HUES48 (cell line): Measurements from ENCODE around the gene CDKN1C.

Source experiments
- H3K27ac ChIP-seq: one replicate; pipeline ENCODE4 v1.7.0; 2013; ENCODE audit warnings: low read depth, low read length, inconsistent platforms
- H3K27me3 ChIP-seq: 2 replicates; pipeline ENCODE4 v1.6.1; 2013; ENCODE audit warnings: mild to moderate bottlenecking, low read length; ENCODE audit not compliant: control insufficient read depth, insufficient read depth
- H3K36me3 ChIP-seq: 2 replicates; pipeline ENCODE4 v1.6.1; 2013; ENCODE audit warnings: low read length; ENCODE audit not compliant: control insufficient read depth, insufficient read depth
- H3K4me1 ChIP-seq: 2 replicates; pipeline ENCODE4 v1.6.1; 2013; ENCODE audit warnings: mild to moderate bottlenecking, low read length; ENCODE audit not compliant: control insufficient read depth, insufficient read depth
- H3K4me3 ChIP-seq: 2 replicates; pipeline ENCODE4 v1.5.1; 2013; ENCODE audit warnings: mild to moderate bottlenecking, low read depth, low read length
- H3K9ac ChIP-seq: 2 replicates; pipeline ENCODE4 v1.6.1; 2013; ENCODE audit warnings: mild to moderate bottlenecking, low read depth, low read length, moderate library complexity
- H3K9me3 ChIP-seq: 2 replicates; pipeline ENCODE4 v1.6.1; 2013; ENCODE audit warnings: low read length; ENCODE audit not compliant: control insufficient read depth, insufficient read depth

CDKN1C gene

GRCh38 chr11:2903672-2904011, 18.1 kb upstream of the CDKN1C start:
- H3K4me1 ChIP-seq, result peaks cover 13% of the 10 kb centered on the region

GRCh38 chr11:2902784-2903671, 17.5 kb upstream of the CDKN1C start:
- Histone ChIP-seq H3K27me3 (peaks cover 15% of the 10 kb centered on the region), H3K9ac (no peak overlapping the region)

More at GRCh38 chr11:2903672-2904011, 18.1 kb upstream of the CDKN1C start:
- Histone ChIP-seq H3K27ac (no peak overlapping the region), H3K36me3 (no peaks in the 10 kb centered on the region), H3K9me3 (no peaks in the 10 kb centered on the region), H3K4me3 (no peak overlapping the region), H3K9ac (no peak overlapping the region), H3K27me3 (peaks cover 15% of the 10 kb centered on the region)

GRCh38 chr11:2901854-2902783, 16.5 kb upstream of the CDKN1C start:
- Histone ChIP-seq H3K4me1 (peaks cover 13% of the 10 kb centered on the region), H3K27ac (peak overlapping the region; percentile 22), H3K36me3 (no peaks in the 10 kb centered on the region), H3K9ac (no peak overlapping the region), H3K4me3 (peak overlapping the region; percentile 66), H3K27me3 (peaks cover 15% of the 10 kb centered on the region), H3K9me3 (no peaks in the 10 kb centered on the region)

More at GRCh38 chr11:2902784-2903671, 17.5 kb upstream of the CDKN1C start:
- Histone ChIP-seq H3K4me3 (peak overlapping the region; percentile 66; the same call in 1 of the 2 replicates), H3K9me3 (no peaks in the 10 kb centered on the region), H3K27ac (peak overlapping the region; percentile 22), H3K4me1 (peaks cover 13% of the 10 kb centered on the region), H3K36me3 (no peaks in the 10 kb centered on the region)

- Histone ChIP-seq H3K4me3 (peak overlapping the region; percentile 60), H3K9ac (no peak overlapping the region), H3K9me3 (no peaks in the 10 kb centered on the region), H3K27ac (no peak overlapping the region), H3K36me3 (no peaks in the 10 kb centered on the region), H3K27me3 (peaks cover 15% of the 10 kb centered on the region), H3K4me1 (peaks cover 13% of the 10 kb centered on the region)
Observed at GRCh38 chr11:2901196-2901796, 15.7 kb upstream of the CDKN1C start.

GRCh38 chr11:2899080-2899783, 13.7 kb upstream of the CDKN1C start:
- Histone ChIP-seq H3K36me3 (no peaks in the 10 kb centered on the region), H3K4me3 (no peak overlapping the region), H3K9me3 (no peaks in the 10 kb centered on the region), H3K27me3 (peaks cover 15% of the 10 kb centered on the region), H3K9ac (no peak overlapping the region), H3K27ac (no peak overlapping the region), H3K4me1 (peaks cover 13% of the 10 kb centered on the region)

GRCh38 chr11:2898366-2899079, 12.9 kb upstream of the CDKN1C start:
- no peaks in the 10 kb centered on the region for H3K36me3 ChIP-seq
- H3K27me3 ChIP-seq, result peaks cover 15% of the 10 kb centered on the region
- H3K27ac ChIP-seq, result no peak overlapping the region
- H3K4me1 ChIP-seq, result peaks cover 13% of the 10 kb centered on the region
- H3K9me3 ChIP-seq, result no peaks in the 10 kb centered on the region
- H3K9ac ChIP-seq, result no peak overlapping the region
- no peak overlapping the region for H3K4me3 ChIP-seq

GRCh38 chr11:2897048-2897447, 11.5 kb upstream of the CDKN1C start:
- H3K9ac ChIP-seq, result no peak overlapping the region
- H3K27ac ChIP-seq, result no peak overlapping the region
- no peaks in the 10 kb centered on the region for H3K9me3 ChIP-seq
- H3K27me3 ChIP-seq, result peaks cover 15% of the 10 kb centered on the region
- H3K4me3 ChIP-seq, result no peak overlapping the region
- H3K36me3 ChIP-seq, result no peaks in the 10 kb centered on the region
- H3K4me1 ChIP-seq, result 0 out of 2 replicates have a peak, but pooled peaks cover 6% of the 10 kb centered on the region

- Histone ChIP-seq H3K9me3 (no peaks in the 10 kb centered on the region), H3K4me3 (no peak overlapping the region), H3K27me3 (peaks cover 11% of the 10 kb centered on the region), H3K9ac (no peak overlapping the region), H3K4me1 (peaks cover 10% of the 10 kb centered on the region; the same call in 1 of the 2 replicates), H3K27ac (no peak overlapping the region), H3K36me3 (no peaks in the 10 kb centered on the region)
Observed at GRCh38 chr11:2896047-2896446, 10.5 kb upstream of the CDKN1C start.

GRCh38 chr11:2893935-2894334, 8.4 kb upstream of the CDKN1C start:
- peaks cover 13% of the 10 kb centered on the region; the same call in 1 of the 2 replicates for H3K27me3 ChIP-seq
- H3K4me1 ChIP-seq, result peaks cover 14% of the 10 kb centered on the region
- no peak overlapping the region for H3K4me3 ChIP-seq
- H3K36me3 ChIP-seq, result no peaks in the 10 kb centered on the region
- no peaks in the 10 kb centered on the region for H3K9me3 ChIP-seq
- no peak overlapping the region for H3K9ac ChIP-seq
- no peak overlapping the region for H3K27ac ChIP-seq
